Measurements from ENCODE around the gene ARHGEF28.

ARHGEF28 gene

GRCh38 chr5:73625944-73626811 is at the start of gene ARHGEF28:
ARHGEF28 (plus strand) TSS chr5:73626196; CDS start chr5:73684852, 58,656 bp downstream.
- Histone ChIP-seq H3K36me3 (ENCODE audit: insufficient read depth, low read length) (no peaks in the 10 kb centered on the region), H3K4me1 (ENCODE audit: insufficient read depth, low read length) (peaks cover 7% of the 10 kb centered on the region), H3K4me3 (ENCODE audit: low read length) (peak within 1 kb of the TSS; percentile 42), H2AFZ (ENCODE audit: low read depth, low read length) (peak within 1 kb of the TSS; percentile 92), H3K27me3 (ENCODE audit: insufficient read depth, low read length) (peaks cover 72% of the 10 kb centered on the region), H3K9me3 (ENCODE audit: low read length) (no peaks in the 10 kb centered on the region)

GRCh38 chr5:73582285-73583145 is 43.5 kb upstream of the ARHGEF28 start:
- no peak overlapping the region for H3K4me3 ChIP-seq (ENCODE audit: low read length)

GRCh38 chr5:73587923-73588322 is 38.1 kb upstream of the ARHGEF28 start:
- Histone ChIP-seq H3K4me3 (ENCODE audit: low read length) (no peak overlapping the region), H3K9me3 (ENCODE audit: low read length) (no peaks in the 10 kb centered on the region), H2AFZ (ENCODE audit: low read depth, low read length) (no peak overlapping the region), H3K27me3 (ENCODE audit: insufficient read depth, low read length) (no peaks in the 10 kb centered on the region), H3K36me3 (ENCODE audit: insufficient read depth, low read length) (no peaks in the 10 kb centered on the region), H3K4me1 (ENCODE audit: insufficient read depth, low read length) (no peaks in the 10 kb centered on the region)

More at GRCh38 chr5:73582285-73583145, 43.5 kb upstream of the ARHGEF28 start:
- Histone ChIP-seq H3K27me3 (ENCODE audit: insufficient read depth, low read length) (no peaks in the 10 kb centered on the region), H3K4me1 (ENCODE audit: insufficient read depth, low read length) (no peaks in the 10 kb centered on the region), H3K36me3 (ENCODE audit: insufficient read depth, low read length) (peaks cover 31% of the 10 kb centered on the region), H3K9me3 (ENCODE audit: low read length) (no peaks in the 10 kb centered on the region), H2AFZ (ENCODE audit: low read depth, low read length) (no peak overlapping the region)

- H3K36me3 ChIP-seq (ENCODE audit: insufficient read depth, low read length), result no peaks in the 10 kb centered on the region
- no peaks in the 10 kb centered on the region for H3K4me1 ChIP-seq (ENCODE audit: insufficient read depth, low read length)
- H3K4me3 ChIP-seq (ENCODE audit: low read length), result no peak overlapping the region
- no peaks in the 10 kb centered on the region for H3K27me3 ChIP-seq (ENCODE audit: insufficient read depth, low read length)
- no peak overlapping the region for H2AFZ ChIP-seq (ENCODE audit: low read depth, low read length)
- H3K9me3 ChIP-seq (ENCODE audit: low read length), result no peaks in the 10 kb centered on the region
These were observed 34.8 kb upstream of the ARHGEF28 start for GRCh38 chr5:73591102-73591695.

GRCh38 chr5:73591698-73592501 is 34.1 kb upstream of the ARHGEF28 start:
- Histone ChIP-seq H3K9me3 (ENCODE audit: low read length) (no peaks in the 10 kb centered on the region), H2AFZ (ENCODE audit: low read depth, low read length) (no peak overlapping the region), H3K36me3 (ENCODE audit: insufficient read depth, low read length) (no peaks in the 10 kb centered on the region), H3K4me1 (ENCODE audit: insufficient read depth, low read length) (no peaks in the 10 kb centered on the region), H3K4me3 (ENCODE audit: low read length) (no peak overlapping the region), H3K27me3 (ENCODE audit: insufficient read depth, low read length) (no peaks in the 10 kb centered on the region)

- Histone ChIP-seq H2AFZ (ENCODE audit: low read depth, low read length) (no peak overlapping the region), H3K27me3 (ENCODE audit: insufficient read depth, low read length) (no peaks in the 10 kb centered on the region), H3K9me3 (ENCODE audit: low read length) (no peaks in the 10 kb centered on the region), H3K4me1 (ENCODE audit: insufficient read depth, low read length) (no peaks in the 10 kb centered on the region), H3K4me3 (ENCODE audit: low read length) (no peak overlapping the region), H3K36me3 (ENCODE audit: insufficient read depth, low read length) (no peaks in the 10 kb centered on the region)
These were observed 33.4 kb upstream of the ARHGEF28 start for GRCh38 chr5:73592551-73592950.

- Histone ChIP-seq H3K36me3 (ENCODE audit: insufficient read depth, low read length) (no peaks in the 10 kb centered on the region), H3K9me3 (ENCODE audit: low read length) (no peaks in the 10 kb centered on the region), H2AFZ (ENCODE audit: low read depth, low read length) (no peak overlapping the region), H3K4me3 (ENCODE audit: low read length) (no peak overlapping the region), H3K4me1 (ENCODE audit: insufficient read depth, low read length) (no peaks in the 10 kb centered on the region), H3K27me3 (ENCODE audit: insufficient read depth, low read length) (no peaks in the 10 kb centered on the region)
These were observed 29.2 kb upstream of the ARHGEF28 start for GRCh38 chr5:73596705-73597328.

GRCh38 chr5:73599380-73599779 is 26.6 kb upstream of the ARHGEF28 start:
- H3K4me3 ChIP-seq (ENCODE audit: low read length), result no peak overlapping the region
- H3K9me3 ChIP-seq (ENCODE audit: low read length), result no peaks in the 10 kb centered on the region
- H2AFZ ChIP-seq (ENCODE audit: low read depth, low read length), result no peak overlapping the region
- no peaks in the 10 kb centered on the region for H3K36me3 ChIP-seq (ENCODE audit: insufficient read depth, low read length)
- no peaks in the 10 kb centered on the region for H3K27me3 ChIP-seq (ENCODE audit: insufficient read depth, low read length)
- H3K4me1 ChIP-seq (ENCODE audit: insufficient read depth, low read length), result no peaks in the 10 kb centered on the region

- H2AFZ ChIP-seq (ENCODE audit: low read depth, low read length), result no peak overlapping the region
- no peaks in the 10 kb centered on the region for H3K9me3 ChIP-seq (ENCODE audit: low read length)
- no peaks in the 10 kb centered on the region for H3K4me1 ChIP-seq (ENCODE audit: insufficient read depth, low read length)
These were observed 22.0 kb upstream of the ARHGEF28 start for GRCh38 chr5:73603998-73604397.

GRCh38 chr5:73605223-73606087 is 20.5 kb upstream of the ARHGEF28 start:
- H3K4me1 ChIP-seq (ENCODE audit: insufficient read depth, low read length), result no peaks in the 10 kb centered on the region
- no peak overlapping the region for H2AFZ ChIP-seq (ENCODE audit: low read depth, low read length)
- no peaks in the 10 kb centered on the region for H3K36me3 ChIP-seq (ENCODE audit: insufficient read depth, low read length)
- no peaks in the 10 kb centered on the region for H3K27me3 ChIP-seq (ENCODE audit: insufficient read depth, low read length)
- H3K4me3 ChIP-seq (ENCODE audit: low read length), result no peak overlapping the region
- H3K9me3 ChIP-seq (ENCODE audit: low read length), result no peaks in the 10 kb centered on the region

More at GRCh38 chr5:73603998-73604397, 22.0 kb upstream of the ARHGEF28 start:
- Histone ChIP-seq H3K36me3 (ENCODE audit: insufficient read depth, low read length) (no peaks in the 10 kb centered on the region), H3K27me3 (ENCODE audit: insufficient read depth, low read length) (no peaks in the 10 kb centered on the region), H3K4me3 (ENCODE audit: low read length) (no peak overlapping the region)

GRCh38 chr5:73606206-73606753 is 19.7 kb upstream of the ARHGEF28 start:
- Histone ChIP-seq H3K4me3 (ENCODE audit: low read length) (no peak overlapping the region), H3K9me3 (ENCODE audit: low read length) (no peaks in the 10 kb centered on the region), H3K4me1 (ENCODE audit: insufficient read depth, low read length) (no peaks in the 10 kb centered on the region), H3K36me3 (ENCODE audit: insufficient read depth, low read length) (no peaks in the 10 kb centered on the region), H2AFZ (ENCODE audit: low read depth, low read length) (no peak overlapping the region), H3K27me3 (ENCODE audit: insufficient read depth, low read length) (no peaks in the 10 kb centered on the region)

Data from neuron (in vitro differentiated cells).